Measurements from ENCODE around the gene NOLC1.

- TF ChIP-seq POLR2AphosphoS5 (IDR thresholded peaks at IDR 0.05; ENCODE audit: borderline replicate concordance, low read depth, low read length) (peak; percentile 70), EZH2 (IDR thresholded peaks at IDR 0.05) (no peak)
Measured at GRCh38 chr10:102132563-102133372, 19.4 kb upstream of the NOLC1 start, which contains the start of gene PPRC1.
